Stimulated activated CD8-positive, alpha-beta memory T cell treated with anti-CD3 and anti-CD28 coated beads, Interleukin-15, amount 100 ng/mL, for 48 hours (primary cell): Measurements from ENCODE around the gene CELSR1.
A peak's percentile ranks its signal among the peaks of the same experiment; 100 is the strongest.

ENCODE experiments used
- DNase-seq, 2 donors: peaks; one replicate each; pipeline ENCODE4 v3.0.0-alpha.2; 2020; ENCODE audit warnings: low read depth in 2 of 2

The CELSR1 gene

GRCh38 chr22:46537225-46537945 lies at the start of gene CELSR1:
Gene CELSR1 (minus strand): TSS chr22:46537620. CDS start chr22:46537170, 450 bp downstream.
- DNase-seq: no peak

DNA sequence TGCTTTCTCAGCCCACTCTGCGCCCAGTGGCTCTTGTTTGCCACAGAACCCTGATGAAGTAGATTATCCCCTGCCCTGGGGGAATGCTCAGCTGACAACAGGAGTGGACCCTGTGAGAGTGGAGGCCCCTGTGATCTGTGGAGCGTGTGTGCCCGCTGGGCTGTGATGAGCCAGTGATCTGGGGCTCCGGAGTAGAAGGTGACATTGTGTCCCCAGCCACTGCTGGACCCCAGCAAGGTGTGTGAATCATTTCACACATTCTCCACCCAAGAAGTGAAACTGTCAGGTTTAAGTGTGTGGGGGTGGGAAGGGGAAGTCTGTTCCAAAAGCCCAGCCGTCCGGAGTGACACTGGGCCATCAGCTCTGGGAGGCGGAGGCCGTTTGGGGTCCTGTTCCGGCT lies 49.6 kb upstream of the CELSR1 start:
- no peak for DNase-seq

GRCh38 chr22:46586531-46587011 lies 49.2 kb upstream of the CELSR1 start:
- DNase-seq: no peak

DNA sequence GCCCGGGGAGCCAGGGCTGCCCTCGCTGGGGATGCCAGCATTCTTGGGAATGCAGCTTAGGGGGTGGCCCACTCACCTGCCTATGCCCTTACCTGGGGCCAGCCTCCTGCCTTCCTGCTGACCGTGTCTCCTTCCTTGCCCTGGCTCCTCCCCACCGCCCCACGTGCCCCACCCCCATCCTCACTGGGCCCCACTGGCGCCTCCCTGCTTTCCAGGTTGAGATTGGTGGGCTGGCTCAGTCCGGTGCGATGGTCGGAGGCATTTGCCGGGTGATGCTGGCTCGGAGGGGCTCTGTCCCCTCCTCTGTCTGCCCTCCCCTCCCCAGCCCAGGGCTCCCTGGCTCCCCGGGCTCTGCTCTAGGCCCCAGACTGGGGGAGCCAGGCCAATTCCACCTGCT lies 48.7 kb upstream of the CELSR1 start:
- no peak for DNase-seq

- no peak for DNase-seq
Measured at GRCh38 chr22:46585340-46586122, 48.1 kb upstream of the CELSR1 start.

- no peak for DNase-seq
Measured at GRCh38 chr22:46584081-46584921, 46.9 kb upstream of the CELSR1 start.

DNA sequence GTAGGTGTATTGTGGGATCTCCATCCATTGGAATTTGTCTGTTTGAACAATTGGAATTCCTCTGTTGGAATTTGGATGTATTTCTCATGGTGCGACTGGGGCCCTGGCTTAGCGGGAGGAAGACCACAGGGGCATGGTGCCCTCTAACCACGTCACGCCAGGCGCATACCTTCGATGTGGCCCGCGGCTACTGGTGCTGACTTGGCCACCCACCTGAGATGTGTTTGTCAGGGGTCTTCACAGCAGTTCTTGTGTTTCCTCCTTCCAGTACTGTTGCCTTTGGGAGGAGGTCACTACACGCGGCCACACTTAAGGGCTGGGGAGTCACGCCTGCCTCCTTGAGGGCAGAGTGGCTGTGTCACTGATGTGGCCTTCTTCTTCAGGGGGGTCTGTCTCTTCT lies 46.2 kb upstream of the CELSR1 start:
- DNase-seq: no peak

DNA sequence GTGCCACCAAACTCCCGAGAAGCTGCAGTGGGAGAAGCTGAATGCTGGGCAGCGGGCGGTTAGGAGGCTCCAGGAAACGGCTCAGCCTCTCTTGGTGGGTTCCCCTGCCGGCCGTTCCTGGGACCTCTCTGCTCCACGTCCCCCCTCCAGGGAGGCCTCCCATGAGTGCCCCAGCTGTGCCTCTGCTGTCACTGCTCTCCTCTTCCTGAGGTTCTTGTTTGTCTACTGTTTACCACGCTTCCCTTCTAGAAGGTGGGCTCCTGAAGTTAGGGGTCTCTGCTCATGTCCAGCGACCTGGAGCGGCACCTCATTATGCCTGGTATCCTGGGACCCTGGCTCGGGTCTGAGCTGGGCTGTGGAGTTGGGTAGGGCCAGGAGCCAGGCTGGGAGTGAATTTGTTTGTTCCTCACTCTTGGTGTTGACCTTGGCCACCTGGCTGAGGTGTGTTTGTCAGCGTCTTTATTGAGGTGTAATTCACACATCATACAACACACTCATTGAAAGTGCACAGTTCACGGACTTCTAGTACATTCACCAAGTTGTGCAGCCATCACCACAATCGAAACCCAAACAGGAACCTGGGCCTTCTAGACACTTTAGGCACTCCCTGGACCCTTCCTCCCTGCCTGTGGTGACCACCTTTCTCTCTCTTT lies 45.0 kb upstream of the CELSR1 start:
- no peak for DNase-seq

- DNase-seq: no peak
Measured at GRCh38 chr22:46581538-46582244, 44.3 kb upstream of the CELSR1 start.

- no peak for DNase-seq
Measured at GRCh38 chr22:46580940-46581537, 43.6 kb upstream of the CELSR1 start.

- DNase-seq: no peak
Measured at GRCh38 chr22:46579751-46580449, 42.5 kb upstream of the CELSR1 start.

- no peak for DNase-seq
Measured at GRCh38 chr22:46578824-46579561, 41.6 kb upstream of the CELSR1 start.

GRCh38 chr22:46578251-46578823 lies 40.9 kb upstream of the CELSR1 start:
- DNase-seq: no peak

DNA sequence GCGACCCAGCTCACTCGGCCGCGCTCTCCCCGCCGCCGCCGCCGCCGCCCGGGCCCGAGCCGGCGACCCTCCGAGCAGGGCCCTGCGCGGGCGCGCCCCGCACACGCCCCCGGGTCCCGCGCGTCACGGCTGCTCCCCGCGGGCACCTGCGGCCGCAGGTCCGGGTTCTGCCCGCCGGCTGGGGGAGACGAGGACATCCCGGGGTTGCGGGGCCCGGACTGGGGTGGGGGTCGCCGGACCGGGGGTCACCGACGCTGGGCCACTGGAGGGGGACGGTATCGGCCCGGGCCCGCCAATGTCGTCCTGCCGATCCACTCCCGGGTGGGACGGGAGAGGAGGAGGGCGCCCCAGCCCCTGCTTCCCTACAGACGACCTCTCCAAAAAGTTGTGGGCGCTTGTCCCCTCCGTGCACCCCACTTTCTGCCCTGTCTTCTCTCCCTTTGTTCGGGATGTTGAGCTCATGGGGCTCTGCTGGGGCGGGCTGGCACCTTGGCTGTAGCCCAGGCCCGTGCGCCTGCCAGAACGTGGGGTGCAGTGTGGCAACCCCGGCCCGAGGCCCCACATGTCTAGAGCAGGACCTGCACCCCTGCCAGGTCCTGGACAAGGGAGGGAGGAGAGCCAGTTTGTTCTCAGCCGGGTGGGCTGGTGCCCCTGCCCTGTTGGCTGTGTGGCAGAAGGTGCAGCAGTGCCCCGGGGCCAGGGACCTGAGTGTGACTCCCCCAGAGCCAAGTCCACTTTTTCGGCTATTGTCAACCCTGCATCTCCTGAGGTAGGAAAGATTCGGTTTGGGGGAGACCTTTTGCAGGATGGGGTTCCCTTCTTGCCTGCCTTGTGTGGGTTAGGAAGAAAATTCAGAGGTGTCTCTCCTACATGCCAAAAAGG lies 40.2 kb upstream of the CELSR1 start:
- no peak for DNase-seq

- peak; percentile 44 to 51 for DNase-seq
Measured at GRCh38 chr22:46576556-46577367, 39.3 kb upstream of the CELSR1 start.

- DNase-seq: no peak
Measured at GRCh38 chr22:46575911-46576555, 38.6 kb upstream of the CELSR1 start.
